HS-27A (cell line): ENCODE measurements around the gene LINS1.
"Not testable (repeated sequence)": the region's sequence is repeated elsewhere in the genome, so short reads cannot be mapped to it uniquely, and the experiment has no call there.

Experiments used
- DNase-seq: peaks from one replicate; pipeline ENCODE4 v3.0.0-alpha.2; 2012; ENCODE audit warnings: low read depth, missing footprints

LINS1 gene

DNA sequence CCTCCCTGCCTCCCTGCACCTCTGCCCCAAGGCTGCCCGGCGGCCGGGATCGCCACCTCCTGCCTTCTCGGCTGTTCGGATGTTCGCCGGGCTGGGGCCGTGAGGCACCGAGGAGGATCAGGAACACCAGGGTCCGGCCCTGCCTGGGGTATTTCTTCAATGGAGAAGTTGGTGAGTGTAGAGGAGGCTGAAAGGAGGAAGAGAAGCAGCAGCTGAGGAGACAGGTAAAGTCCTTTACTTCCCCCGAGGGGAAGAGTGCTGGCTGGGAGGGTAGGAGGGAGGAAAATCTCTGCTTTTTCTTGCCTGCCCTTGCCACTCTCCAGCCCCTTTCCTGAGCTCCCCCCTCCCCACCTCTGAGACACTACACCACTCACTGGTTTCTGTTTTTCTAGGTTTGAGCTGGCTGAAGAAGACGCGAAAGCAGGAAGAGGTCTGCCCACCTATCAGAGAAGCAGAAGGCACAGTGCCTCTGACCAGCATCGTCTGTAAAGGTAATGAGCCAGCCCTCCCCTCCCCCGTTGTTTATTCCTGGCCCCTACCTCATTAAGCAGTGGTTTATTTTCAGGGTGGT, 924 bp upstream of the LINS1 start:
- peak; percentile 8 for DNase-seq

DNA sequence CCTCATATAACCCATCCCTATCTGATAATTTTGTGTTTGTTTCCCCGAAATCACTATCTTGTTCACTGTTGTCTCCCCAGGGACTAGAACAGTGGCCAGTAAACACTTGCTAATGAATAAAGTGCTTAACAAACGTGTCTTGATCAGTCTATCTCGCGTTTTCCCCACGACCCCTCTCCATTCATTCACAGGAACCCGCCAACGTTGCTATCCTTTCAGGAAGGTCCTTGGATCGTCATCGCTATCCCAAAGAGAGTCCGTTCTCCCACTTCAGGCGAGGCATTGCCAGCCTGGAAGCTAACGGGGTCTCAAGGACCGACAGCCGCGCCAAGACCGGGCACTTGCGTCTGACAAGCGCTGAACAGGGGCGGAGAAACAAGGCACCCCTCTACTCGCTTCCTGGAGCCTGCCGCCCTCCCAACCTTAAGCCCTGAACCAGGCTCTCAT, 344 bp downstream of the LINS1 start:
- no peak for DNase-seq

DNA sequence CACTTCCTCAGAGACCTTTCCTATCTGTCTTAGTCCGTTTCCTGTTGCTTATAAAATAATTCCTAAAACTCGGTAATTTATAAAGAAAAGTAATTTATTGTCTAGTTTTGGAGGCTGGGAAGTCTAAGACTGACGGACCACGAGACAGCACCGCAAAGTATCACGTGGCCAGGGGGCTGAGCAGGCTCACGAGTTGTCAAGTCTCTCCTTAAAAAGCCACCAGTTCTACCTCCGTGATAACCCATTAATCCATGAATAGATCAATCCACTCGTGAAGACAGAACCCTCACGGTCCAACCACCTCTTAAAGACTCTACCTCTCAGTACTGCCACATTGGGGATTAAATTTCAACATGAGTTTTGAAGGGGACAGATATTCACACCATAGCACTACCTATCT, 821 bp downstream of the LINS1 start:
- DNase-seq = peak; percentile 4

DNA sequence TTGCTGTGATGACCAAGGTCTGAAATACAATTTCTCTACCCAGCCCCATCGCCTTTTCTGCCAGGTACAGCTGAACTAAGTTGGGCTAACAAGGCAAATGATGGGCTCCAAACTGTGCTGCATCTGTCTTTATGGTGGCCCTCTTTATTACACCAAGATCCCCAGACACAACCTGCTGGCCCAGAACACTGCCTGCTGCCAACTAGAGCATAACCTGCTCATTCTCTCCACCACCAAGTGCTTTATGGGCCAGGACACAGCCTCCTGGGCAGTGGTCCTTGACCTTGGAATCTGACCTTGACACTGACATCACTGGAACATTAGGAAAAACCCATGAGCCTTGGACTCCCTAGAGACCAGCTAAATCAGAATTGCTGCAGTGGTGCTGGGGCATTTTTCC, 3.3 kb downstream of the LINS1 start:
- DNase-seq = no peak

DNA sequence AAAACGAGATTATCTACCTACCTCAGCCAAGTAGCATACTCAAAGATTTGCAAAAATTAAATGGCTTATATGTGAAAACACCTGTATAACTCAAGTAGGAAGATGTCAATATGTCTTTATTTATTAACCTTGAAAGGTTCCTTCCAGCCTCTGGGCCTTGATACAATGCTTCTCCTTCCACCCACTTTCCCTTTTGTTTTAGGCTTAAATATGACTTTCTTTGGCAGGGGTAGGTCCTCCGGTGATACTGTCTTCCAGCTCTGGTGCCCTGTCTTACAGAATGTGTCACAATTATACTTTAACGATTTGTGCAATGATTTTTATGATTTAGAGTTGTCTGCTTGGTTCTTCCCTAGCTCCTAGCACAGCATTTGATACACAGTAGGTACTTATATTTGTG, 4.1 kb downstream of the LINS1 start:
- no peak for DNase-seq

DNA sequence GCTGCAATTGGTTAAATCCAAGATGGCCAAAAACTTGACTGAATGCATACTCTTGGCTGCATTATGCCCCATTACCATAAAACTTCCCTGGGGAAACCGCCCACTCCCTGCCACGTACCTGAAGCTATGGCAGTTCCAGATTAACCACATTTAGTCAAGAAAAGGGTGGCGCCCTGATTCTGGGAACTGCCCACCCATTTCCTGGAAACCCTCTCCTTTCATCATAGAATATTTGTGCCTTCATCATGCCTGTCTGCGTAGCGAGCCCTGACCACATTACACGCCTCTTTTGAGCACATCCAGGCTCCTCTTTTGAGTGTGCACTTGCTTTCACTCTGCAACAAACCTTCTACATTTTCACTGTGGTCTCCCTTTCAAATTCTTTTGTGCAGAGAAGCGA, 5.2 kb downstream of the LINS1 start:
- no peak for DNase-seq

DNA sequence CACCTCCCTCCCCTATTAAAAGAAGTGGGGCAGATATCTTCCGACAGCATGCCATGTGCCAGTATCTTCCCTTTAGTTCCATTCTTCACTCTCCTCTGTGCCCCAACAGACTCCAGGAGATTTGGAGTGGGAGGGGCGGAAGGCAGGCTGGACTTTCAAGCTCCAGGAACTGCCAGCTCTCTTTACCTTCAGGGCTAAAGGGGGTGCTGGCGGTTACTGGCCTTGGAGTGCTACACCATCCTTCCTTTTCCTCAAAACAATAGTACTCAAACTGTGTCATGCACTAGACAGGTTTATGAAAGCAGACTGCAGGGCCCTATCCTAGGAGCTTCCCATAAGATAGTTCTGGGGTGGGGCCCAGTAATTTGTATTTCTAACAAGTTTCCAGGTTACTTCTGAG, 6.0 kb downstream of the LINS1 start:
- DNase-seq = no peak

DNA sequence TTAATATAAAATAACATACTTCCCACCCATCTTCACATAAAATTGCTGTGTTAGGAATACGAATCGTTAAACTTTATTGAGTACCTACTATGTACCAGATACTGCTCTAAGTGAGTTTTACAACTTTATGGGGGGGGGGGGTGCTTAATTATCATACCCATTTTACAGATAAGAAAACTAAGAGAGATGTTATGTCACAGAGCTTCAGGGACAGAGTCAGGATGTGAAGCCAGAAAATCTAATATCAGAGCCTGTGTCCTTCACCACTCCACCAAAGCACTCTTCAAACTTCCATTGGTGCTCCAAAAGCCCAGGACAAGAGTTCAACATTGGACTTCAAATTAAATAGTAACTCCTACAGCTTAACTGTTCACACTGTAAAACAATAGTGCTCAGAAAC, 8.6 kb downstream of the LINS1 start:
- DNase-seq = no peak

DNA sequence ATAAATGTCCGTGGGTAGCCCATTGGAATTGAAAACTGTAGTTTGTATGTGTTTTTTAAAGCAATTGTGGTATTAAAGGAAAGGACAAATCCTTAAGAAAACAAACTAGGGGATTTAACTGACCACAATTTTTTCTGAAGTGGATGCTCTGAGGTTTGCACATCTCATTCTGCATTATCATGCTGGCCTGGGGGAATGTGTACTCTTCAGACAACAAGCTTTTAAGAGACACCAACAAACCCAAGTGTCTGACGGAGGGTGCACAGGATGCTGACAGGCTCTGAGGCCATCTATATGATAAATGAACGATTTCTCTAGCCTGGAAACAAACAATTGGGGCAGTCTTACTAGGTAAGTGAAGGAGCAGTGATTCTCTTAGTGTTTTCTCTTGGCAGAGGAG, 9.1 kb downstream of the LINS1 start:
- DNase-seq = no peak

DNA sequence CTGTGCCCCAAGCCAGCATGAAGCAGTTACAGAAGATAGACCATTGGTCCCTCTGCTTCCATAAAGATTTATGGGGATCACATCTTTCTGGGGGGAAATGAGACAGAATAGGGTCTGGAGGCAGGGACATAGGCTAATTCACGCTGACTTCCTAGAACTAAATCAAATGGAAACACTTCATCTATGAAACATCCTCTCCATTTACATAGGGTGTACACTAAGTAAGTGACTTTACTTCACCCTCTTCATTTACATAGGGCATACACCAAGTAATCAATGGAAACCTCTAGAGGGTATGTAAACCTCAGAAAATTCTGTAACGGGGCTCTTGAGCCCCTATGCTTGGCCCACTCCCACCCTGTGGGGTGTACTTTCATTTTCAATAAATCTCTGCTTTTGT, 10.1 kb downstream of the LINS1 start:
- DNase-seq = no peak

DNA sequence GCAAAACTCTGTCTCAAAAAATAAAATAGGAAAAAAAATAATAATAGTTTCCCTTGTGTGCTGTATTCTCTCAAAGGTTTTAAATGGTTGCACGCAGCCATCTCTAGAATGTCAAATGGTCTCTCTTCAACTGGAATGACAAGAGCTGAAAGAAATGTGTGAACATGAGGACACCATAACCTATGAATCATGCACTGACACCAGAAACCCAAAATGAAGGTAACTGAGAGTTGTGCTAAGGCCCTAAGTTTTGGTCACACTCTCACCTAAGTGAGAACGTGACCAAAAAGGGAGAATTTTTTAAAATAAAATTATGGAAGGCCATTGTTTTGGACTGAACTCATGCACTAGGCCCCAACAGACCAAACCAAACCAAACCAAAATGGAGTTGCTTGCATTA, 10.8 kb downstream of the LINS1 start:
- DNase-seq = not testable (repeated sequence)

DNA sequence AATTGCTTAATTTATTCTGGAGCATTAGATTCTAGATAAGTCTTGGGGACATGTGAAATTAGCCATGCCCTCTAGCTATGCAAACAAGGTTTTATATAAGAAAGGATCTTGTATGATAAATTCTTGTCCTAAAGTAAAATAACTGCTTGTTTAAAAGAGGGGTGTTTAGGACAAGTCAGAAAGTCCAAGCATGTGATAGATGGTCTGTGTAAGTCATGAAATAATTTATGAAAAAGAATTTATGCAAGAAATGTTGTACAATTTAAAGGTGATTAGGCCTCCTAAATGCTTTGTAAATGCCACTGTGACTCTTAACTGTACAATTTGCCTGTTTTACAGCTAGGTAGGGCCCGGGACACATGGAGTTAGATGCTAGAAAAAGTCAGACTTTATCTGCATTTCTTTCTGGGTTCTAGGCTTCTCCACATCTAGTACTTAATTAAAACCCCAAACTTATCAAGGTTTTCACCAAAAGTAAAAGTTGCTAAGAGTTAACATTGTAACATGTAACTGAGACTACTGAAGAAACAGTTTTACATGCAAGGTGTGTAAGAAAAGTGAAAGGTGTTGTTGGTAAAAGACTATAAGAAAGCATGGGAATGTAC, 13.2 kb downstream of the LINS1 start:
- DNase-seq = peak; percentile 8

DNA sequence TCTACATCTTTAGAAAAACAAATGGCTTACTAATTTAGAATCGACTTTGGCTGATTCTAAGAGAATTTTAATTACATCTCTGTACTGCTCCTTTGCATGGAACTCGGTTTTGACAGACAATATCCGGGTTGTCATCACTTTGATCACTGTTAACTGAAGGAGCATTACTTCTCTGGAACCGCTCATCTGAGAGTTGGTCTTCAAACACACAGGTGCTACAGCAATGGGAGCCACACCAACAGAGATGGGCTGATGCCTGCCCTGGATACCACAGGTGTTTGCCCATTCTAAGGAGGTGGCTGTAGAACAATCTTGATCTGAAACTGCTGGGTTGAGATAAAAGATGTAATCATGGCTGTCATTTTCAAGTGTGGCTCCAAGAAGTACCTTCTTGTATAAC, 21.6 kb downstream of the LINS1 start:
- no peak for DNase-seq

DNA sequence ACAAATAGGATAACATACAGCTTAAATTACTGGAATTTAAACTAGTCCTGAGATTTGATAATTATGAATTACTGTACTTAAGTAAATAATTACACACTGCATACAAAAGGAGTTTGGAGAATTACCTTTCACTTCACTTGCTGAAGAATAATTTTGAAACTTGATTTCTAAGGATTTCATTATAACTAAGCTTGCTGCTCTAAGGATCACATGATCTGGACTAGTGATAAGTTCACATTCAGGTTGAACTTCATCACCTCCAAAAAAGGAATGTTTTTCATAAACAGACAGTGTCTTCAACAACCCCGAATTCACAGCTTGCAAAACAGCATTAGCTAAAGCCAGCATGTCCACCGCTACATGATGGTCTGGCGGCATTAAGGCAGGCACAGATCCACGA, 28.5 kb downstream of the LINS1 start:
- DNase-seq = no peak

DNA sequence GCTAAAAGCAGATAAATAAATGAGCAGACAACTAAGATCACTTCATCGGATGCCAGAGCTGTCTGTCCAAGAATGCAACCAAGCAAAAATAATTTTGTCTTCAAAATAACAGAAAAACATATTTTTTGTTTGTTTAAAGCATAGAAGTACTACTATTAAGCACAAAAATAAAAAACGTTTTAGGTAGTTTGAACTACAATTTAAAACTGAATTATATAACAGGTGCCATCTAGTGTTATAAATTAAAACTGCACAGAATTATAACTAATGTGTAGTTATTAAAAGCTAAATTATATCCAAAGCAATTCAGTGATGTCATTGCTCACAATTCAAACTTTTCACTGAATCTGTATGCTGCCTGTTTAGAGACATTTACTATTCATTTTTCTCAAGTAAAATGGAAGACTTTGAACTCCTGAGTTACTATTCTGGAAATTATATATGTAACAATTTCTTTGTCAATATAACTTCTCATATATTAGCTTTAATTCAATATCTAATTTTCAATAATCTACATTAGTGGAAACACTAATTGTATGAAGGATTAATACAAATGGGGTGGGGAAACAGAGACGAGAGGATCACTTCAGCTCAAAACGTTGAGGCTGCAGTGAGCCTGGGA, 29.5 kb downstream of the LINS1 start:
- no peak for DNase-seq

DNA sequence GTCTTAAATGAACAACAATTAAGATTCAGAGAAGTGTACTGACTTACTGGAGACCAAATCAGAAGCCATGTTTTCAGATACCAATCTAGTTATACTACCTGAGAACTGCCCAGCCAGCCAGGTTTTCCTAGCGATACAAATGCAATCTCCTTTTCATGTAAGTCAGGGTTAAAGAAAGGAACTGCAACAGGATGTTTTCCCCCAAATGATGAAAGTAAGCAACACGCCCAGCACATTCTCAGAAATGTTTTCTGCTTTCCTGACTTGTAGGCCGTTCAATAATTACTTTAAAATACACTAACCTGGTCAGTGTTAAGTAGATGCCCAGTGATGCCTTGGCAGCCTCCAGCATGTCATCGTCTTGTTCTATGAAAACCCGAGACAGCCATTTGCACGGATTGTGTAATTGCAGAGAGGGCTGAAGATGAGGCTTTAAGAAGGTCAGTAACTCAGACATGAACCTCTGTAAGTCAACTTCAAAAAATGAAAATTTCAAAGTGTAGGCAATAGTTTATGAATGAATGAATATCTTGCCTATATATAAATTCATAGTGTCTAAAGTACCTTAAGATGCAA, 30.3 kb downstream of the LINS1 start:
- no peak for DNase-seq

DNA sequence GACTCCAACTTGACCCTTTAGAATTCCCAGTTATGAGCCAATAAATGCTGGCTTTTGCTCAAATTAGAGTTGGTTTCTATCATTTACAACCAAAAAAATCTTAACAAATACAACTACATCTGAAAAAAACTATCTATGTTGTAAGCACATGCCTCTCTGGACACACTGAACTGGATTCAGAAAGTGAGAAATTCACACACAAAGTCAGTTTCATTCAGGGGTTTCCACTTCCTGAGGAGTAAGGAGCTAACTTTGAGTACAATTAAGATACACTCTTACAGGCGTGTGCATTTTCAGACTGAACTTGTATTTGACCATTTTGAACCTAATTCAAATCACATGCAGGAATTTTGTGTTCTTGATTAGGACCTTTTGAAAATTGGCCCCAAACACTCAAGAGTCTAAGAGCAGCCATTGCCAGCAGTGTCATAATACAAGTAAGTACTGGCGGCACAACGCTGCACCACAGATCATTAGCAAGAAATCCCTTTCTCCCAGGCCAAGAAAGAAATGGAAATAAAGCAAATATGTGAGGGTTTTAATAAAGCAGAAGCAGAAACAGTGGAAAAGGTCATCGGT, 31.2 kb downstream of the LINS1 start:
- no peak for DNase-seq

DNA sequence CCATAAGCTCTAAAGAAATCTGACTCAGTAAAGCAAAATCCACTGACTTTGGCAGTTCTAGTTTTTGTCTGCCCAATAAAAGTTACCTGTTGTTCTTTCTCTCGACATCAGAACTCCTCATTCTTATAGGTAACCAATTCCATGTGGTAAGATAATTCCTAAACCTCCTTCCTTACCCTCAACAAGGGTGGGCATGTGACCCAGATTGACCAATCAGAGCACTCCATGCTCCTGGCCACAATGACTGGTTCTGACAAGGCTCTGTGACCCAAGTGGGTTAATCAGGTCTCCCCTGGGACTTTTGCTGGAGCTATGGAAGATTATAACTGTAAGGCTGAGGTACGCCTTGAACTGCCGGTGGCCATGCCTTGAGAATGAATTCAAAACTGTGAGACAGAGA, 31.7 kb downstream of the LINS1 start:
- DNase-seq = no peak

DNA sequence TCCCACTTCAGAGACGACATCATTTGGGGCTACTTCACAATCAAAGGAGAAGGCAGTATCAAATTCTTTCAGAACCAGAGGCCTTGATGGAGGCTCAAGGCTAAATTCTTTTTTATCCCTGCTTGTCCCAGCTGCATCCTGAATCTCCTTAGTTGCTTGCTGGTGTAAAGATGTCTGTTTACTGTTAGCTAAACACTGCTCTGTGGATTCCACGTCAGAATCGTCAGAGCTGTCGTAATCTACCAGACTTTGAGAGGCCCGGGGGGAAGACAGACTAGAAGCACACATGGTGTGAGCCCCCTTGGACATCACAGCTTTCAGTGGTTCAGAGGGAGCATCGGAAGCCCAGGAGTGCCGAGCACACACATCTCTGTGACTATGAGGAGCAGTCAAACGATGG, 32.6 kb downstream of the LINS1 start:
- DNase-seq = no peak

DNA sequence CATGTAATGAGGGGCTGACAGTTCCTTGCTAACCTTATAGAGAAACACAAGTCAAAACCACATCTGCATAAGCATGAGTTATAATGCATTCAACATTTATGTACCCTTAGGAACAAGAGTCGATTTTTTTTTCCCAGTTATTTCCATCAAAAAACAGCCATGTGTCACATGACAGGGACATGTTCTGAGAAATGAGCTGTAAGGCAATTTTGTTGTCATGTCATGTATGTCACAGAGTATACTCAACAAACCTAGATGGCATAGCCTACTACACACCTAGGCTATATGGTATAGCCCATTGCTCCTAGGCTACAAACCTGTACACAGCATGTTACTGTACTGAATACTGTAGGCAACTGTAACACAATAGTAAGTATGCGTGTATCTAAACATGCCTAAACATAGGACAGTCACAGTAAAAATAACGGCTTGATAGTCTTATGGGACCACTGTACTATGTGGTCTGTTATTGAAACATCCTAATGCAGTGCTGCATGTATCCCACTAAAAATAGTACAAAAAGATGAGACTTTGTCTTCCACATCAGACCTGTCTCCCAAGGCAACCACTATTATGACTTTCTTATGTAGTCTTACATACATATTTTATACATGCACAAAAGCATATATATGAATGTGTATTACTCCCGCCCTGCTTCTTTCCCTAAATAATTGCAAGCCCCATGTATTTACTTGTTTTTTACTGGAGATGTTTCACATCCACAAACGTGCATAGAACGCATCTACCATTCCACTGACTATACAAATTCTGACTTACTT, 34.9 kb downstream of the LINS1 start:
- no peak for DNase-seq

DNA sequence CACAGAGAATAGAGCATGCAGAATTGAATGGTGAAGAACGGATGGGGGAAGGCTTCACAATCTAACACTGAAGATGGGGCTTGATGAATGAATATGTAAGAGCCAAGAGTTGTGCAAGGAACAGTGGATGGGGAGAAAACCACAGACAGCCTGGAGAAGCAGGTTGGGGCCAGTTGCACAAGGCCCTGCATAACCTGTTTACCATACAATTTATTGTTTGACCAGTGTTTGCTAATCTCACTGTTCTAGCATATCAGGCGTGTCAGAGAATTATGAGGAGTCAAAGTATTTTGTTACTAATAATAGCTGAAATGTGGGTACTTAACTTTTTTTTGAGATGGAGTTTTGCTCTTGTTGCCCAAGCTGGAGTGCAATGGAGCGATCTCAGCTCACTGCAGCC, 36.4 kb downstream of the LINS1 start:
- DNase-seq = no peak

DNA sequence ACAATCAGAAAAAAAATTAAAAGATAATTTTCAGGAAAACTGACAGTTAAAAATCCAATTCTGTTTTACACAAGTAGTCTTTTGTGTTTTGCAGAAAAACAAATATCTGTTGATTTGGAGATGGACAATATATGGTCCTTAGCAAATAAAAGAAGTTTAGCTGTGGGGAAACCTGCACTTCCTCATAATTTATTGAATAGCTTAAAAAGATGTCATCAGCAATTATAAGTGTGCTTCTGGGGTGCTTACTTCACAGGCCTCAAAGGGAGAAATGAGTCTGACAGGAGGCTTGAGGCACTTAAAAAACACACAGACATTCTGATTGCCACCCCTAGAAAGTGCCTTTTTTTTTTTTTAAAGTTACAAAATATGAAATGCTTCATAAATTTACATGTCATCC, 41.7 kb downstream of the LINS1 start:
- no peak for DNase-seq

DNA sequence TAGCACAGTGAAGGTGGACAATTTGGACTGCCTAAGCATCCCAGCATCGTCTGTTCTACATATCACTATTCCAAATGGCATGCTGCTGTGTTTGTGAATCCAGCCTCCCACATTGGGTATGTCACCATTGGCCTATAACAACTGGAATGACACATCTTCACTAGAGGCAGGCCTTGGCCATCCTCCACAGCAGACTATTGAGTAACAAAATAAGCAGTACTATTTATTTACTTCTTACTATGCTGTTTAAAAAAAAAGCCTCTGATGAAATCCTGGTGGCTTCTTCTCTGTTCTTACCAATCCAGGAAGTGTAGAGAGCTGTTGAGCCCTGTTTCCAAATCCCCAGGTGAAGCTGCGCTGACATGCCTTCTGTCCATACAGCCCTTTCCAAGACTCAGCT, 42.7 kb downstream of the LINS1 start:
- no peak for DNase-seq
